ENCODE measurements around the gene WDR91. TPM values are rescaled to one million over a fixed set of nuclear protein-coding genes. Genes with fewer than 3 reads are reported as not detected.

The WDR91 gene
- total RNA-seq, result 1 to 10 TPM; 8.2 to 8.7 TPM
- long read RNA-seq, full-length matches to known transcripts, result 6 of 8 reads
- long read RNA-seq, partial matches to known transcripts, result 2 of 8 reads
- long read RNA-seq, other reads (novel, unspliced or antisense), result 0 of 8 reads

DNA sequence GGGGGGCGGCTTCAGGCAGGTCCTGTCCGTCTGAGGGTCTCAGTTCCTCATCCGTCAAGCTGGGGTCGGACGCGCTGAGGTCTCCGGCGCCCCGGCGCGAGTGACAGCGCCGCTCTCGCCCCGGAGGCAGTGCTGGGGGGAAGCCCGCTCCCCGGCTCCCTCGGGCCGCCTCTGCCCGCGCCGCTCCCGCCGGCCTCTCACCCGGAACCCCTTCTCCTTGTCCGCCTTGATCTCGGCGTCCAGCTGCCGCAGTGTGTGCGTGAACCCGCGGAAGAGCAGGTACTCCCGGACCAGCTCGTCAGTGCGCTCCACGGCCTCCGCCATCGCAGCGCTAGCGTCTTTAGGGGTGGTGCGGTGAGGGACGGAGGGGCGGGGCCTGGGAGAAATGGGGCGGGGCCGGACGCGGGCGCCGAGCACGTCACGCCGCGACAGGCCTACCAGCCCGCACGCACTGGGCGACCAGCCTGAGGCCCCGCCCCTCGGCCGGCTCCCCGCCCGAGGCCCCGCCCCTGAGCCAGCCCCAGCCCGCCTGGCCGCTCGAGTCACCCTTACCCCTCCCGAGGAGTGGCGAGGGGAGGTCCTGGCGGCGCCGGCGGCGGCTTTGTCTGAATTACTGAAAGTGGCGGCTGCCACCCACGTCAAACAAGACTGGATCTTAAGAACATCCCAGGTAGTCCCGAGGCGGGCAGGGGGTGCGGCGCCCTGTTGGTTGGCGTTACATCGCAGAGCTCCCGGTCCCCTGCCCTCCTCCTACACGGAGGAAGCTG is at the start of gene WDR91:
Gene WDR91 (minus strand): TSS at position 348 of the 767 bp plus-strand sequence. CDS start 24 bp downstream, at position 324.
- peak; percentile 95 for DNase-seq
- peak; percentile 98 to 99 for ATAC-seq
- intact Hi-C loops (cut with DNase I), result no loop called here

DNA sequence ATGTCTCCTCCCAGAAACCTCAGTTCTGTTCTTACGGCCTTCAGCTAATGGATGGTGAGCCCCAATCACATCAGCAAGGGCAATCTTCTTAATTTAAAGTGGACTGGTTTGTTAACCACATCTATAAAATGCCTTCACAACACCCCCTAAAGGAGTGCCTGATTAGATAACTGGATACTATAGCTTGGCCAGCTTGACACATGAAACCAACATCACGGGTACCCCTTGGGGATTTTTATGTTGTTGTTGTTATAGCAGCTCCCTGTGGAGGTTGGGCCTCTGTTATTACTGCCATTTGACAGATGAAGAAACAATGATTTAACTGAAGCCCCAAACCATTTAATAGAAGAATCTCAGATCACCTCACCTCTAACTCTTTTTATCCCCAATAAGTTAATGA is 49.1 kb upstream of the WDR91 start:
- DNase-seq, result no peak
- intact Hi-C loops (cut with DNase I), result no loop called here
- peak in 1 of 2 donors; percentile 10 for ATAC-seq

DNA sequence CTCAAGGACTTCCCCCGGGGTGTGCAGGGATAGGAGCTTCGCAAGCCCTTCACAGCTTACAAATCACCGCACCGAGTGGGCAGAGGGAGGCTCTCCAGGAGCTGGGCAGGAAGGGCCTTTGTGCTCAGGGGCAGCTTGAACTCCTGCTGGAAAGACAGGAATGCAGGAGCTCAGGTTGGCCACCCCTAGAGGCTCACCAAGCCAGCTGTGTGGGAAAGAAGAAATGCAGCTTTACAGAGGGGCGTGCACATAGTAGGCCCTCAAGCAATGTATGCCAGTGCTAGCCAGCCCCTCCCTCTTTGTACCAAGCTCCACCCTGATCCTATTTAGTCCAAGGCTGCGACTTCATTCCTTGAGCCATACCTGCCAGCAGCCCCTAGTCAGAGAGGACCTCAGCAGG is 48.4 kb upstream of the WDR91 start:
- intact Hi-C loops (cut with DNase I), result no loop called here
- DNase-seq (no peak), ATAC-seq (no peak)

DNA sequence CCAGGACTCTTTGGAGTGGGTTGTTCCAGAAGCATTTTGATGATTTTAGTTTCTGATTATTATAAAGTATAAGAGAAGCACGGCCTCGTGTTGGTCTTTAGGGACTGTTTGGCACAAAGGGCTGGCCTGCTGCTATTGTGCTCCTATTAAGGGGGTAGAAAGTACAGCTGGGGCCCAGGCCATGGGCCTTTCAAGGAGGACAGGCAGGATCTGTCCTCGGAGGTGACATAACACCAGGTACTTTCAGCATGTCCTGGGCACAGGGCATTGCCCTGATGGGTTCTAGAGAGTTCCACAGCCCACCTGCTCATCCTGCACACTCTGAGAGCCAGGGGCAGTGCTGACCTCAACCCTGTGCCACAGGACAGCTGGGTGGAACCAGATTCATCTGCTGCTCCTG is 47.3 kb upstream of the WDR91 start:
- DNase-seq (no peak), ATAC-seq (no peak)
- intact Hi-C loops (cut with DNase I), result no loop called here

DNA sequence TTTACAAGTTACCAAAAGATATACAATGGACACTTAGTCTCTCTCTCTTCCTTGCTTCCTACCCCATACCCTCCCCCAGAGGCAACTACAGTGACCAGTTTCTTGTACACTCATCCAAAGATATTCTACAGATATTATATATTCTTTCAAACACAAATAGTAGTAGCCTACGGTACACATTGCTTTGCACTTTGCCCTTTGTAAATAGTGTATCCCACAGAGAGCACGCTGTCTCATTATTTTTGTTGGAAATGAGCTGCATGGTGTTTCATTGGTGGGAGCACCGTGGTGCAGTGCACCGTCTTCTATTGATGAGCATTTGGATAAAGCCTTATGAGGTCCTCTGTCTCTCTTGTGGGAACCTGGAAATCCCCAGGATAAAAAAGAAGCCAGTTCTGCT is 46.5 kb upstream of the WDR91 start:
- DNase-seq (no peak), ATAC-seq (no peak)
- intact Hi-C loops (cut with DNase I), result no loop called here

DNA sequence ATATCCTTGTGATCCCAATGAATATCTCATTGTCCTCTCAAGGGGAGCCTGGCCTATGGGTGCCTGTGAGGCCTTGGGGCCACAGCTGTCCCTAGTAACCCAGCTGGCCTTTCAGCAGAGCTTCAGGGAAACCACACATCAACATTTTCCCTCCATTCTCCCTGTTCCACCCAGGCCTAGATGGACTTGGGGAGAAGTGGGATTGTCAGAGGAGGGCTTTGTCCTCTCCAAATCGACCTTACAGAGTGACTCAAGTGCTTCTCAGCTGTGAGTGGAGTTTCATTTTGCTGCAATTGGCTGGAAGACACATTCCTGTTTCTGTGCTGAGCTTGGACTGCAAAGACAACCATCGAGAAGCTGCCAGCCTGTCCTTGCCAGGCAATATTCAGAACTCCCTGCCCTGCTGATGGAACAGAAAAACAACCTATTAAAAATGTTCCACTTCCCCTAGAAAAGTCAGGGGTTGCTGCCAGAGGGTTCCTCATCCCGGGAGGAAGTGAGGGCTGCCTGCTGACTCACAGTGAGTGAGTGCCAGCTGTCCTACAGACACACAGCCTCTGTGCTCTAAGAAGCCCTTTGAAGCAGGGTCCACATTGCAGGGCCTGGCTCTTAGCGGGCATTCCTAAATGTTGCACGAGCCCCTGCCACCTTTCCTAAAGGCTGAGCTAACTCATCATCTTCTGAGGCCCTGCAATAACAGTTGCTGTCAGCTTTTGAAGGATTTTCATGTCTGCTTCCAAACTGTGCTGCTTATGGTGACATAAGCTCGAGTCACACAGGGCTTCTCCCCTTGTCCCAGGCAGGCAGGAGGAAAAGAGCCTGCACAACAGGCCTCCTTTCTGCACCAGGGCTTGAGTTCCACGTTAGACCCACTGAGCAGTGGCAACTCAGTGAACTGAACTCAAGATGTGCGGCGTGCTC is 42.8 kb upstream of the WDR91 start:
- intact Hi-C loops (cut with DNase I), result no loop called here
- DNase-seq (peak; percentile 82), ATAC-seq (peak; percentile 90 to 96)

DNA sequence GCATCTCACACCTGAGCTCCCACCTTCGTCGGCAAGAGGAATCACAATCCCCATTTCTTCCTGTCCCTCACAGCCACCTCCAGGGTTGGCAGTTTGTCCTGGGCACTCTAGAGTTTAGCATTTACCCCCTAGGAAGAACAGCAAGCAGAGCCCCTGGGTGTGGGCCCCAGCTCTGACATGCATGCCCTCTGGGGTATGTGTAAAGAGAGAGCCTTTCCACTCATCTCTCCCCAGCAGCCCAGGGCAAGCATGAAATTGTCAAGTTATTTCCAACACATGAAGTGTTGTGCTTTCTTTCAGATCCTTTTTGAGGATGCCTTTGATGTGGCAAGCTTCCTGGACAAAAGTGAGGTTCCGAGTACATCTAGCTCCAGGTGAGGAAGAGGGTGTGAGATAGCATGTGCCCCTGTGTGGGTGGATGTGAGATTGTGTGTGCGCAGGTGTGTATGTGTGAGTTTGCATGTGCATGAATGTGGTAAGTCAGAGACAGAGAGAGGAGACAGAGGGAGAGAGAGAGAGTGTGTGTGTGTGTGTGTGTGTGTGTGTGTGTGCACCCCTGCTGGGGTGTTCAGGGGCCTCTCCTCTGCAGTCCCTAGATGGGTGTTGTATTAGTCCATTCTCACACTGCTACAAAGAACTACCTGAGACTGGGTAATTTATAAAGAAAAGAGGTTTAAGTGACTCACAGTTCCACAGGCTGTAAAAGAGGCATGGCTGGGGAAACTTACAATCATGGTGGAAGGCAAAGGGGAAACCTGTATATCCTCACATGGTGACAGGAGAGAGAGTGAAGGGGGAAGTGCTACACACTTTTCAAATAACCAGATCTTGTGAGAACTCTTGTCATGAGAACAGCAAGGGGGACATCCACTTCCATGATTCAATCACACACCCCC is 40.4 kb upstream of the WDR91 start:
- DNase-seq, result no peak
- intact Hi-C loops (cut with DNase I), result no loop called here
- ATAC-seq, result no peak

DNA sequence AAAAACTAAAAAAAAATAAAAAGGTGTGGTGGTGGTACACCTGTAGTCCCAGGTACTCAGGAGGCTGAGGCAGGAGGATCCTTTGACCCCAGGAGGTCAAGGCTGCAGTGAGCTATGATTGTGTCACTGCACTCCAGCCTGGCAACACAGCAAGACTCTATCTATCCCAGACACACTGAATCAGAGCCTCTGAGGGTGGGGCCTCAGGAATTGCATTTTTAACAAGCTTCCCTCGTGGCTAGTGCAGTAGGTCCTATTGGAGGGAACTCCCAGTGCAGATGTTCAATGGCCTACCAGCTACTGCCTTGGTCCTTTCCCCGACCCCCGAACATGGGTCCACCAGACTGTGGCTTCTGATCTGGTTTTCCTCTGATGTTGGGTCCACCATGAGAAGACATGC is 37.2 kb upstream of the WDR91 start:
- DNase-seq, result no peak
- intact Hi-C loops (cut with DNase I), result no loop called here
- ATAC-seq, result no peak

DNA sequence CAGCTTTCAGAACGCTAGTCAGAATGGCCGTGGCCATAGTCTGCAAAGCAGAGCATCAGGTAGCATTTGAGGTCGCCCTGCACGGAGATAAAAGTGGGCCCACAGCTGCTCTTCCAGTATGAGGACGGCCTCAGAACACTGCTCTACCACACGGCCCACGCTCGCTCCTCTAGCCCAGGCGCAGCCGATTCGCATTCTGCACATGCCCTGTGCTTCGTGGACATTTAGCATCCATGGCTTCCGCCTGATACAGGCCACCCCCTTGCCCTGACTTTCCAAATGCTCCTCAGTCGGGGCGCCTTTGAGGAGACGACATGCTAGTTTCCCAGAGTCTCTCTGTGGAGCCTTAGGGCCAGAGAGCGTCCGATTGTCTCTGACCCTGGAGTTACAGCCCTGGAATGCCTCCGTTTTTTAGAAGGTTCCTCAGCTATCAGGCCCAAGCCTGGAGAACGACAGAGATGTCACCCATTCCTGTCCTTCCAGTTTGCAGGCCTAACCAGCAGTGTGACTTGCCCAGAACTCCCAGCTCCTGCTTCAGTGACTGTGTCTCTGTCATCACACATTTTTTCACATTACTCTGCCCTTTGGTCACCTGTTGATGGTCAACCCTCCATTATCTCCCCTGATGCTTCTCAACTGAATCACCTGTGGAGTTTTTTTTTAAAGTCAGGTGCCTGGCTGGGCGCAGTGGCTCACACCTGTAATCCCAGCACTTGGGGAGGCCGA is 36.6 kb upstream of the WDR91 start:
- DNase-seq (no peak), ATAC-seq (no peak)
- intact Hi-C loops (cut with DNase I), result no loop called here

DNA sequence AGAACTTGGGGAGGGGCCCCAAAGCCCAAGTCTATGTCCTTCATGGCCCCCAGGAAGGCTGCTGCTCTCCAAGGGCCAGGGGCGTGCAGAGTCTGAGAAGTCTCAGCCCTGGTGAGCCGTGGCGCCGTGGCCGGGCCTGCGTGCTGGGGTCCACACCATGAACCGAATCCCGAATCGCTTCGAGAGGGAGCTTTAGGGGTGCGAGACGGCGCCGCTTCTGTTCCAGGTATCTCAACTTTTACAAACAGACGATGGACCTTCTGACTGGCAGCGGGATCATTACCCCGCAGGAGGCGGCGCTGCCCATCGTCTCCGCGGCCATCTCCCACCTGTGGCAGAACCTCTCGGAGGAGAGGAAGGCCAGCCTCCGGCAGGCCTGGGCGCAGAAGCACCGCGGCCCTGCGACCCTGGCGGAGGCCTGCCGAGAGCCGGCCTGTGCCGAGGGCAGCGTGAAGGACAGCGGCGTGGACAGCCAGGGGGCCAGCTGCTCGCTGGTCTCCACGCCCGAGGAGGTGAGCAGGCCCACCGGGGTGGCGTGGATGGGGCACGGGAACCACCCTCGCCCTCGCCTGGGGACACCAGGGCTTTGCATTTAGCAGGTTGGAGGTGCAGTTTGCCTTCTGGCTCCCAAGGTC is 35.0 kb upstream of the WDR91 start:
- DNase-seq (no peak), ATAC-seq (no peak)
- intact Hi-C loops (cut with DNase I), result no loop called here

DNA sequence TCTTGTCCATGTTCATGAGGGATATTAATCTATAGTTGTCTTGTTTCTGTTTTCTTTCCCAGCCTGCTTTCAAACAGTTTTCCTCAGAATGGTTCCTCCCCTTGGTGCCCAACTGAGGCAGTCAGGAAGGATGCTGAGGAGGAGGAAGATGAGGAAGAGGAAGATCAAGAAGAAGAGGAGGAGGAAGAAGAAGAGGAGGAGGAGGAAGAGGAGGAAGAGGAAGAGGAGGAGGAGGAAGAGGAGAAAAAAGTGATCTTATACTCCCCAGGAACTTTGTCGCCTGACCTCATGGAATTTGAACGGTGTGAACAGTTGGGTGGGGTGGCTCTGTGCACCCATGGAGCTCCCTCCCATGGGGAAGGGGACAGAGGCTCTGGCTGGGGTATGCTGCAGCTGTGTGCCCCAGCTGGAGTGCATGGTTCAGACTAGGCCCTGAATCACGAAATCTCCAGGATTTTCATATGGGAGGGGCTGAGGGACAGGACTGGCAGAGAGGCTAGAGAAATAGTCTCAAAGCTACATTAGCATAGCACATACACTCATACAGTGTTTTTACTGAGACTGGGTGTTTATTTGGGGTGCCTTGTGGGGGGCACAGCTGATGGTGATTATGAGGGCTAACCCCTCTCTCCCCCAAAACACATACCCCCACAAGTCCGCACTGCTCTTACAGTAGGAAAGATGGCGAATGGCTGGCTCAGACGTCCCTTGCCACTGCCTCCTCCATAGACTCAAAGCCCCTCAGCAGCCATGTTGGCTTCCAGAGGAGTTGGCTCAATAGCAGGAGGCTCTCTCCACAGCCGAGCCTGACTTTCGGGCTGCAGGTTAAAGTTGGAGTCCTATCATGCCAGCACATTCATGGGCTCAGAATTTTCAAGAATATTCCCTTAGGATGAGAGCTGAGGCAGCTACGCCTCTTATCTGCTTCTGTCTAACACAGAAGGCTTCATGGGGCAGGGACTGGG is 34.2 kb upstream of the WDR91 start:
- no peak for ATAC-seq
- DNase-seq, result no peak
- intact Hi-C loops (cut with DNase I), result no loop called here

DNA sequence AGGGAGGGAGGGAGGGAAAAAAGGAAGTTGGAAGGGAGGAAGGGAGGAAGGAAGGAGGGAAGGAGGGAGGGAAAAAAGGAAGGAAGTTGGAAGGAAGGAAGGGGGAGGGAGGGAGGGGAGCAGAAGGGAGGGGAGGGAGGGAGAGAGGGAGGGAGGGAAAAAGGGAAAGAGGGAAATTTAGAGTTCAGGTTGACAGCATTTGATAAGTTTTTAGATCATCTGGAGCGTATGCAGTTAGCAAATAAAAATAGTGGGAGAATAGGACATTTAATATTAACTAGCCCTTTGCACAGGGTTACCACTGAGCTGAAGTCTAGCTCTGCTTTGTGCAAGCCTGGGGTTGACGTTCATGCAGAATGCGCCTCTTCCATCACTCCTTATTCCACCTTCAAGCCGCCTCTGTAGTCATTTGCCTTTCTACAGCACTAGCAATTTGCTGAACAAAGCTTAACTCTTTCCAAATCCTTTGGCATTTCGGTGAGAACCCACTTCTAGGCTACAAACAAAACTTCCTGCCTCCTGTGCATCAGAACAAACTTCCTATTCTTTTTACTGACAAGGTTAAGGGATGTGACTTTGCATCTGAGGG is 30.9 kb upstream of the WDR91 start:
- intact Hi-C loops (cut with DNase I), result no loop called here
- no peak for DNase-seq
- no peak for ATAC-seq

DNA sequence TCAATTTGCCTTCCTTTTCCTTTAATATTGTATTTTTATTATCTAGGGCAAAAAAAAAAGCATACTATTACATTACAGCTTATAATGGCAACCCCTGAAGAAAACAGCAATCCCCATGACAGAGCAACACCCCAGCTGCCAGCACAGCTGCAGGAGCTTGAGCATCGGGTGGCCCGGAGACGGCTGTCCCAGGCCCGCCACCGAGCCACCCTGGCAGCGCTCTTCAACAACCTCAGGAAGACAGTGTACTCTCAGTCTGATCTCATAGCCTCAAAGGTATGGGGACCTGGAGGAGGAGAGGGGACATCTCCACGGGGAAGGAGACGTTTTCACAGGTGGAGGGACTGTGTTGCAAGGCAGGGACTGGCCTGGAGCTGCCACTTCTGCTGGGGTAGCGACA is 29.1 kb upstream of the WDR91 start:
- intact Hi-C loops (cut with DNase I), result no loop called here
- DNase-seq (no peak), ATAC-seq (no peak)

DNA sequence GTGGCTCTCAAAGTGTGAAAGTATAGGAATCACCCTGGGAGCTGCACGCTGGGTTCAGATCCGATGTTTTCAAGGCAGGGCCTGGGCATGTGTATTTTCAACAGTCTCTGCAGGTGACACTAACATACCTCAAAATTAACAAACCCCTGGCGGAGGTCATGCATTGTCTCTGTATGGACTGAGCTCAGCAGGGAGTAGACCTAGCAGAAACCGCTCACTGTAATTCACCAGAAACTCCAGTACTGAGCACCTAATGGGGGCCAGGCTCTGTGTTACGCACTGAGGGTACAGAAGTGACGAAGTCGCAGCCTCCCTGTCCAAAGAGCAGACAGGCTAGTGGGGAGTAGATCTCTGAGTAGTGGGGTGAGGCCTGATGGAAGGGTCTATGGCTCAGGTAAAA is 27.9 kb upstream of the WDR91 start:
- ATAC-seq, result no peak
- DNase-seq, result no peak
- intact Hi-C loops (cut with DNase I), result no loop called here

DNA sequence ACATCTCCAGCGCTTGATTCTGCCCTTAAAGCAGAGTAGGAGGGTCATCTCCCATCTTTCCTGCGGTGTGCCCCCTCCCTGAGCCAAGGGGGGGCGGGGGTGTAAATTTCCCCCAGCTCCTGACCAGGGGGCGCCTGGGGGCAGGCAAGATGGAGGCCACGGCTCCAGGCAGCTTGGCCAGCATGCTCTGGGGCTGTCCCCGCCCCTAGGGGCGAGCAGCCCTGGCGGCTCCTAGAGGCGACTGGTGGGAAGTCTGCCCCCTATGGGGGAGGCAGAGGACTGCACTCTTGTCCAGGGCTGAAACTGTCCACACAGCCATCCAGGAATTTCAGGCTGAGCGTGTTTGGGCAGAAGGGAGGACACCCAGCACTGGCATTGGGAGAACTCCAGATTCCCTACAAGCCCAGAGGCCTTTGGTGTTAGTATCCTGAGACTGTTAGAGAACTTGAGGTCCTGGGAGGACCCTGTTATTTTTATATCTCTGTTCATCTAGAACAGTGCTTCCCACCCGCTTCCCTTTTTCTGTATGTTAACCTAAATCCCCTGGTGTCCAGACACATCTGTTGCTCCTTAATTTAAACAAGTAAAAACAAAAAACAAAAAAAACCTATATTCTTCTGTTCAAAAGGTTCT is 26.9 kb upstream of the WDR91 start:
- intact Hi-C loops (cut with DNase I), result no loop called here
- DNase-seq, result no peak
- no peak for ATAC-seq

DNA sequence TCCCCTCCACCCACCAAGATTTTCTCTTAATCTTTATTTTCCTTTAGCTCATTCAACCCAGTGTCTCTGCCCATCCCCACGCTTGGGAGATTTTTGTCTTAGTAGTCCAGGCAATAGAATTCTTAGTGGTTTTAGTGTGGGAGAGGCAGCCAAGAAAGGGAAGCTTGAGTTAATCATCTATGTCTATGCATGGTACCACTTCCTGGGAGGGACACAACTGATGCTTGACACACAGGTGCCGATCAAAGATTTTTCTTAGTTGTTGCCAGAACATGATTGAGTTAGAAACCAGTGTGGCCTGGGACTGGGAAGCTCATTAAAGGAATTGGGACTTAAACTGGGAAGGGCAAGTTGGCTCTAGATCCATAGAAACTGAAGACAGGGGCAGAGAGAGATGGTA is 25.4 kb upstream of the WDR91 start:
- ATAC-seq, result no peak
- no peak for DNase-seq

More for the DNA sequence above, 25.4 kb upstream of the WDR91 start:
- intact Hi-C loops (cut with DNase I), result no loop called here
